Measurements from ENCODE around the gene MYO5A. TPM values are rescaled to one million over a fixed set of nuclear protein-coding genes. Genes with fewer than 3 reads are reported as not detected.

Gene MYO5A
- total RNA-seq, 1 donor from 2014 or later = 41.1 TPM

GRCh38 chr15:52407374-52407773 is 121.3 kb downstream of the MYO5A start:
- H3K9me3 Mint-ChIP-seq (ENCODE audit: unreplicated experiment) = no peaks in the 10 kb centered on the region
- TF ChIP-seq, protein P1, sequence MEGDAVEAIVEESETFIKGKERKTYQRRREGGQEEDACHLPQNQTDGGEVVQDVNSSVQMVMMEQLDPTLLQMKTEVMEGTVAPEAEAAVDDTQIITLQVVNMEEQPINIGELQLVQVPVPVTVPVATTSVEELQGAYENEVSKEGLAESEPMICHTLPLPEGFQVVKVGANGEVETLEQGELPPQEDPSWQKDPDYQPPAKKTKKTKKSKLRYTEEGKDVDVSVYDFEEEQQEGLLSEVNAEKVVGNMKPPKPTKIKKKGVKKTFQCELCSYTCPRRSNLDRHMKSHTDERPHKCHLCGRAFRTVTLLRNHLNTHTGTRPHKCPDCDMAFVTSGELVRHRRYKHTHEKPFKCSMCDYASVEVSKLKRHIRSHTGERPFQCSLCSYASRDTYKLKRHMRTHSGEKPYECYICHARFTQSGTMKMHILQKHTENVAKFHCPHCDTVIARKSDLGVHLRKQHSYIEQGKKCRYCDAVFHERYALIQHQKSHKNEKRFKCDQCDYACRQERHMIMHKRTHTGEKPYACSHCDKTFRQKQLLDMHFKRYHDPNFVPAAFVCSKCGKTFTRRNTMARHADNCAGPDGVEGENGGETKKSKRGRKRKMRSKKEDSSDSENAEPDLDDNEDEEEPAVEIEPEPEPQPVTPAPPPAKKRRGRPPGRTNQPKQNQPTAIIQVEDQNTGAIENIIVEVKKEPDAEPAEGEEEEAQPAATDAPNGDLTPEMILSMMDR (IDR thresholded peaks at IDR 0.05) = no peak
- H3K36me3 Mint-ChIP-seq (ENCODE audit: unreplicated experiment) = peaks cover 19% of the 10 kb centered on the region
- H3K4me1 Mint-ChIP-seq (ENCODE audit: unreplicated experiment) = peaks cover 11% of the 10 kb centered on the region
- no peaks in the 10 kb centered on the region for H3K27me3 Mint-ChIP-seq (ENCODE audit: unreplicated experiment)
- H3K27ac Mint-ChIP-seq (ENCODE audit: unreplicated experiment) = no peak overlapping the region
- DNase-seq (ENCODE audit: extremely low spot score, unreplicated experiment) = no peak
- H3K4me3 Mint-ChIP-seq (ENCODE audit: unreplicated experiment) = no peak overlapping the region

GRCh38 chr15:52406601-52407000 is 122.1 kb downstream of the MYO5A start:
- no peaks in the 10 kb centered on the region for H3K9me3 Mint-ChIP-seq (ENCODE audit: unreplicated experiment)
- H3K4me3 Mint-ChIP-seq (ENCODE audit: unreplicated experiment) = no peak overlapping the region

GRCh38 chr15:52405856-52406255 is 122.8 kb downstream of the MYO5A start:
- Mint-ChIP-seq H3K4me3 (ENCODE audit: unreplicated experiment) (no peak overlapping the region), H3K36me3 (ENCODE audit: unreplicated experiment) (peaks cover 21% of the 10 kb centered on the region), H3K27ac (ENCODE audit: unreplicated experiment) (no peak overlapping the region), H3K4me1 (ENCODE audit: unreplicated experiment) (peaks cover 11% of the 10 kb centered on the region), H3K27me3 (ENCODE audit: unreplicated experiment) (no peaks in the 10 kb centered on the region), H3K9me3 (ENCODE audit: unreplicated experiment) (no peaks in the 10 kb centered on the region)
- no peak for DNase-seq (ENCODE audit: extremely low spot score, unreplicated experiment)
- TF ChIP-seq, protein P1 (IDR thresholded peaks at IDR 0.05) = no peak

More at GRCh38 chr15:52406601-52407000, 122.1 kb downstream of the MYO5A start:
- Mint-ChIP-seq H3K4me1 (ENCODE audit: unreplicated experiment) (peaks cover 11% of the 10 kb centered on the region), H3K36me3 (ENCODE audit: unreplicated experiment) (peaks cover 21% of the 10 kb centered on the region), H3K27ac (ENCODE audit: unreplicated experiment) (no peak overlapping the region), H3K27me3 (ENCODE audit: unreplicated experiment) (no peaks in the 10 kb centered on the region)
- no peak for DNase-seq (ENCODE audit: extremely low spot score, unreplicated experiment)
- TF ChIP-seq, protein P1 (IDR thresholded peaks at IDR 0.05) = no peak

GRCh38 chr15:52397118-52397517 is 131.6 kb downstream of the MYO5A start:
- Mint-ChIP-seq H3K36me3 (ENCODE audit: unreplicated experiment) (peaks cover 24% of the 10 kb centered on the region), H3K27me3 (ENCODE audit: unreplicated experiment) (no peaks in the 10 kb centered on the region), H3K4me3 (ENCODE audit: unreplicated experiment) (no peak overlapping the region), H3K4me1 (ENCODE audit: unreplicated experiment) (peaks cover 16% of the 10 kb centered on the region), H3K9me3 (ENCODE audit: unreplicated experiment) (no peaks in the 10 kb centered on the region), H3K27ac (ENCODE audit: unreplicated experiment) (no peak overlapping the region)
- TF ChIP-seq, protein P1 (IDR thresholded peaks at IDR 0.05) = no peak
- DNase-seq (ENCODE audit: extremely low spot score, unreplicated experiment) = no peak

DNA sequence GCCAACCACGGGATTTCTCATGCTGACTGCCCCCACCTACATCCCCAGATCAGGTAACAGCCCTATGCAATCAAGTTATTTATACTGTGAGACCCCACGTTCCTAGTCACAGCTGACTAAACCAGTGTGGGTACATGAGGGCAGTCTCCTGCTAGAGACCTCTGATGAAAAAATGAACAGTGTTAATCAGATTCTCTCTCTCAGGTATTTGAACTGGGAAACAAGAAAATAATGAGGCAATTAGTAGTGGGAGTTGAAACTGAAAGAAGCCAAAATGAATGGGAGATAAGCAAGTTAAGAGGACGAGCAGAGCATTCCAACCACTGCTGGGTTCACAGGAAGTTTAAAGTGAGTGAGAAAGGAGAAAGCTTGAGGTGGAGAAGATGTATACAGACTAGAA is 134.6 kb downstream of the MYO5A start:
- Mint-ChIP-seq H3K27me3 (ENCODE audit: unreplicated experiment) (no peaks in the 10 kb centered on the region), H3K4me3 (ENCODE audit: unreplicated experiment) (no peak overlapping the region), H3K4me1 (ENCODE audit: unreplicated experiment) (peaks cover 24% of the 10 kb centered on the region), H3K27ac (ENCODE audit: unreplicated experiment) (no peak overlapping the region), H3K9me3 (ENCODE audit: unreplicated experiment) (no peaks in the 10 kb centered on the region), H3K36me3 (ENCODE audit: unreplicated experiment) (peaks cover 32% of the 10 kb centered on the region)
- DNase-seq (ENCODE audit: extremely low spot score, unreplicated experiment) = no peak
- TF ChIP-seq, protein P1 (IDR thresholded peaks at IDR 0.05) = no peak

Data from osteocyte (in vitro differentiated cells).